Stimulated activated CD4-positive, alpha-beta T cell treated with anti-CD3 and anti-CD28 coated beads, Interleukin-1b, Interleukin-23, amount 100 ng/mL, for 4 hours (primary cell): ENCODE measurements around the gene NGEF.

ENCODE experiments used
- DNase-seq, 2 donors: peaks; one replicate each; pipeline ENCODE4 v3.0.0-alpha.2; 2020; ENCODE audit warnings: low read depth in 2 of 2

The NGEF gene

DNA sequence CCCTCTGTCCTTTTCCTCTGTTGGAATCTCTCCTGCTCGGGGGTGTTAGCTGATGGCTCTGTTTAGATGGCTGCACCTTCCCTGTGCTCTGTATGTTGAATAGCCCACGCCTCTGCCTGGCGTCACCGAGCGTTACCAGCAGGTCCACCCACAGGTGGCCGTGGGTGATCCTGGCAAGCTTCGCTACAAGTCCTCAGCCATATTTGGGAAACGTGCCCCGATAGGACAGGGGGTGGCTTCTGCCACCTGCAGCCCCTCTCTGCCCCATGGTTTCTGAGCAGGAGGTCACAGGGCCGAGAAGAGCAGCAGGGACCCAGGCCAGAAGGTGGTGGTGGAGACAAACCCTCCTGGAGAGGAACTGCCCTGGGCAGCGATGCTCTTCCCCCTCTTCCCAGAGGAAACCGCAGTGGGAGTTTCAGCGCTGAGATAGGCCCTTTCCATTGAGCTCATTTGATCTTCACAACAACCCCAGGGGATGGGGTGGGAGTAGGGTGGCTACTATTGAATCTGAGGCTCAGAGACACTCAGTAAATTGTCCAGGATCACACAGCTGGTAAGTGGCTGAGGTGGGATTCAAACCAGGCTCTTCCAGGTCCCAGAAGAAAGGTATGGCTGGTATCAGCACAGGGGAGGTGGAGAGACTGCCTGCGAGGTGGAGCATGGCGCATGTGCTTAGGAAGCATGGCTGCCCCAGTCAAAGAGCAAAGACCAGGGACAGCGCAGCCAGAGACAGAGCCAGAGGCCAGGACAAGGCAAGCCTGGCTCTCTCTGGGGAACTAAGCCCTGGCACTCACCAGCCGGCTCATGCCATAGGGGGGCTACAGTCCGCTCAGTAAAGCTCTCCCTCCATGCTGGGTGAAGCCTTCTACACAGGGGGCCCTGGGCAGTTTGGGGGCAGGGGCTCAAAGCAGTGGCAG lies 15.0 kb downstream of the NGEF start:
- DNase-seq: no peak

DNA sequence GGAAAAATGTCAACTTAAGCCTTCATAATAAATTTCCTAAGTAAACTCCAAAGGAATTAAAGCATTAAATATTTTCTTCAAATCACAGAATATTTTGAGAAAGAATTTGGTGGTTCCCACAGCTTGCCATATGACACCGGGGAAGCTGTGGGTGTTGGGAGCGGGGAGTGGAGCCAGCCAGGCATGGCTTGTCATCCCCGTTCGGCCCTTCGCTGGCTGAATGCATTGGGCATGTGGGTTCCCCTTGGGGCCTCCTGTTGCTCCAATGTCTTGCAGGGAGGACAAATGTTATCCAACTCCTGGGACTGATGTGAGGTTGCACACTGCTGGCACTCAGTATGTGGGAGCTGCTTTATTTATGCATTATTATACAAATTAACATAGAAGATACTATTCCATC lies 18.6 kb downstream of the NGEF start:
- DNase-seq: no peak

DNA sequence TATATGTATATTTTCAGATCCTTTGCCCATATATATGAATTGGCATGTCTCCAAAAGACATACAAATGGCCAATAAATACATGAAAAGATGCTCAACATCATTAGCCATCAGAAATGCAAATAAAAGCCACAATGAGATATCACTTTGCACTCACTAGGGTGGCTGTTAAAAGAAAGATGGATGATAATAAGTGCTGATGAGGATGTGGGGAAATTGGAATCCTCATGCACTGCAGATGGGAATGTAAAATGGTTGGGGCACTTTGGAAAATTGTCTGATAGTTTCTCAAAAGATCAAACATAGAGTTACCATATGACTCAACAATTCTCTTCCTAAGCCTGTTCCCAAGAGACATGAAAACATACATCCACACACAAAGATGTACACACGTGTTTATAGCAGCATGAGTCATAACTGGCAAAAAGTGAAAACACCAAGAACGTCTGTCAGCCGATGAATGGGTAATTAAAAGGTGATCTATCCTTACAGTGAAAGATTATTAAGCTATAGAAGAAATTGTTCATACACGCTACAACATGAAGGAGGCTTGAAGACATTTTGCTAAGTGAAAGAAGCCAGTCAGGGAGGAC lies 19.7 kb downstream of the NGEF start:
- no peak for DNase-seq

DNA sequence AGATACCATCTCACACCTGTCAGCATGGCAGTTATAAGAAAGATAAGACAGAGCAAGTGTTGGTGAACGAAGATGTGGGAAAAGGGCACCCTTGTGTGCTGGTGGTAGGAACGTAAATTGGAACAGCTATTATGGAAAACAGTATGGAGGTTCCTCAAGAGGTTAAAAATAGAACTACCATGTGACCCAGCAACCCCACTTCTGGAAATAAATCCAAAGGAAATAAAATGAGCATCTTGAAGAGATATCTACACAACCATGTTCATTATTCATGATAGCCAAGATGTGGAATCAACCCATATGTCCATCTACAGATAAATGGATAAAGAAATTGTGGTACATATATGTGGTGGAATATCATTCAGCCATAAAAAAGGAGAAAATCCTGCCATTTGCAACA lies 26.9 kb downstream of the NGEF start:
- DNase-seq: no peak

DNA sequence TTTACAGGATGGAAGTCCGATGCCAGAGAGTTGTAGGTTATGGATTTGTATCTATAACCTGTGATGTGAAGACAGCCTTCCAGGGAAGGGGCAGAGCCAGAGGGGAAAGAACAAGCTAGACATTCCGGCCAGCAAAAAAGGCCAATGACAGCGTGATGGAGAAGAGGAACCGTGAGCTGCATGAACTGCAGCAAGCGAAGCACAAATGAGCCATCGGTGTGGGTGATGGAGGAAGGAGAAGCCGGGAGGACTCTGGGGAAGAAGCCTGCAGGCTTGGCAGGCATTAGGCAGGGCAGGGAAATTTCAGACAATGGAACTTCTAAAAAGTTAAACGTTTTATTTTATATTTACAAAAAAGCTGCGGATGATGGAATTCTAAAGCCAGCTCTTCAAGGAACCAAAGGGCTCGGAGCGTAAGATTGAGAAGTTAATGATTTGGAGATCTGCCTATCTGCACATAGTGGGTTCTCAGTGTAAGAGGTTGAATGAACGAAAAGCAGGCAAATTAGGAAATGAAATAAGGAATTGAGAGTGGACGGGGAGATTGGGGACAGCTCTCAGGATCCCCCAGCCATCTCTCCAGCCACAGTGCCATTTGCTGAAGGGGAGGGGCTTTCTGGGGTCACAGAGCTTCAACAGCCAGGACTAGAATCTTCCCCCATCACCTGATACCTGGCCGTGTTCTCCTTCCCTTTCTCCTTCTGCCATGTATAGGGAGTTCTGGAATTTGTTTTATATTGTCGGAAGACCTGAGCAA lies 28.4 kb downstream of the NGEF start:
- no peak for DNase-seq

DNA sequence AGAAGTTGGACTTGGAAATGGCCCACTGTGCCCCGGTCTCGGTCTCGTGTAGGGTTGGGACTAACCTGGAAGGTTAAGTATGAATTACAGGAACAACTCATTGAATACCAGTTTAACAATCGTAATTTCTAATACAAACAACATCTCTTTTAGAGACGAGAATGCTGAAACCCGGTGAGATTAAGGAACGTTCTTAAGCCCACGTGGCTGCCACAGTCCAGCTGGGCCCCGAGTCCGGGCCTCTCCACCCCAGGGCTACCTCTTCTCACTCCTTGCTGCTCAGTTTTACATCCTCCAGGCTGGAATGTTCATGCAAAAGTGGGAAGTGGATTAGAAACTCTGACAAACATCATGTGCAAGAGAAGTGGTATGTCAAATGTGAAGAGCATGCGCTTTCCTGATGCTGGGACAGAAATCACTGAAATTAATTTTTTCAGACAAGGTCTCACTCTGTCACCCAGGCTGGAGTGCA lies 29.4 kb downstream of the NGEF start:
- no peak for DNase-seq

DNA sequence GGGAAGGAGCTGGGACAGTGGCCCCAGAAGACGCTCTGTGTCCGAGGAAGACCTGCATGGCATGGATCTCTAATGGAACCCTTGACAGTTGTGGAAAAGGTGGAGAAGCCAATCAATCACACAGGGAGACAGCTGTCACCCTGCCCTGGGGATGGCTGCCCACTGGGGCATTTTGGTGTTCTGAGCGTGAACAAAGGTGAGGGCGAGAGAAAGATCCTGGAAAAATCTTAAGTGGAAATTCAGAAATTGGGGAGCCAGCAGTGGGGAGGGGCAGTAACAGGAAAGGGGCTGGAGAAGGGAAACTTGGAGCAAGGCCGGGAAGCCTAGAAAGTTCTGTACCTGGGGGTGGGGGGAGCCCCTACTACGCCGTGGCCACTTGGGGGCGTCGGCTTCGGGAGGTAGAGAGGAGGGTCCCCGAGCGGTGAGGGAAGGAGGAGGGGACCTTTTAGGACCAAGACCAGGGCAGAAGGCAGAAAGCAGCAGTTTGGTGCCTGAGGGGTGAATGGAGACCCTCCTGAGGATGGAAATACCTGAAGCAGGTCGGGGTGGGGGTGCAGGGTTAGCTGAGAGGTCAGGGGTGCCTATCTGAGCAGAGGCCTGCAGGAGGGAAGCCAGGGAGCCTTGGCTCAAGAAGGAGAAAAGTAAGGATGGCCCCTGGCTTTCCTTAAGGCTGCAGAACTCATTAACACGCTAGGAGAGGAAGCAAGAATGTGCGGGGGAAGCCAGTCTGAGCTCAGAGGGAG lies 30.0 kb downstream of the NGEF start:
- DNase-seq: no peak

DNA sequence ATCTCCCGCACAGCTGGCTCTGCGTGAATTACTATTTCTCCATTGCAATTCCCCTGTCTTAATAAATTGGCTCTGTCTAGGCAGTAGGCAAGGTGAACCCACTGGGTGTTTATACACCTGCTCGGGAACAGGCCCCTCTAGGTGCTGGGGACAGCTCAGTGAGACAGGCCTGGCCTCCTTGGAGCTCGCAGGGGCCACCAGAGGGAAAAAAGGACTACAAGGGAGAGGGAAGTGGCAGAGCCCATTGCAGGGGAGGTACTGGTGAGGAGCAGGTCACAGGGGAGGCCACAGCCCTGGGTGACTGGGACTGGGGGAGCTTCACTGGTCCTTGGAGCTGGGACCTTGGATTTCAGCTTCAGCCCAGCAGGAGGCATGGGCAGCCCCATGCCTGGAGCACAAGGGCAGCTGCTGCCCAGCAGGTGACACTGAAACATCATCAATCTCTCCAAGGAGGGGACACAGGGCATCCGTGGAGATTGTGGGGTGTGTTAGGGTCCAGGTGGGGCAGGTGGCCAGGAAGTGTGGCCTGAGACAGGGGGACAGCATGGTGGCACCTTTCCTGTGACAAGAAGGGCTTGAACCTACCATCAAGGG lies 31.2 kb downstream of the NGEF start:
- DNase-seq: no peak

DNA sequence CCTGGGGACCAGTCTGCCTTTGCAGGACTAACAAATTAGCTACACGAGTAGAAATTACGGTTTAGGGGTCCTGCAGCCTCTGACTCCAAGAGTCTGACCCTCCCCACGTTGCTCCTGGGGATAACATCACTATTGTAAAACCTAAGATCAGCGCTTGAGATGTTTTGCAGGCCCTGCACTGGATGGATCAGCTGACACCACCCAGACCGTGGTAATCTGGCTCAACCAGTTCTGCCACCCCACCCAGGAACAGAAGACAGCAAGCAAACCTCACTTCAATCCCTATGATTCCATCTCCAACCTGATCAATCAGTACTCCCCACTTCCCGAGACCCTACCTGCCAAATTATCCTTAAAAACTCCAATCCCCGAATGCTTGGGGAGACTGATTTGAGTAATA lies 31.7 kb downstream of the NGEF start:
- DNase-seq: no peak

DNA sequence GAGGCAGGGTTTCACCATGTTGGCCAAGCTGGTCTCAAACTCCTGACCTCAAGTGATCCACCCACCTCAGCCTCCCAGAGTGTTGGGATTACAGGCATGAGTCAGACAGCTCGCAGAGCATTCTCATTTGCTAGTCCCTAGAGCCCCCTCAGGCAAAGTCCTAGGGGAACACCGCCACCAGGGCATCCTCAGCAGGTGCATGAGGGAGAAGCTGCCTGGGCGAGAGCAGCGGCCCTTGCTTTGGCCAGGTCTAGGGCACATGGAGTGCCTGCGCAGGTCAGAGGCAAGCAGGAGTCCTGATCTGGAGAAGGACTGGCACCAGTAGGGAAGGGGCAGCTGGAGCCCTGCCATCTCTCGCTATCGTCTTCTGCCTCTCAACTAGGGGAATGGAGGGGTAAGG lies 32.4 kb downstream of the NGEF start:
- DNase-seq: no peak

DNA sequence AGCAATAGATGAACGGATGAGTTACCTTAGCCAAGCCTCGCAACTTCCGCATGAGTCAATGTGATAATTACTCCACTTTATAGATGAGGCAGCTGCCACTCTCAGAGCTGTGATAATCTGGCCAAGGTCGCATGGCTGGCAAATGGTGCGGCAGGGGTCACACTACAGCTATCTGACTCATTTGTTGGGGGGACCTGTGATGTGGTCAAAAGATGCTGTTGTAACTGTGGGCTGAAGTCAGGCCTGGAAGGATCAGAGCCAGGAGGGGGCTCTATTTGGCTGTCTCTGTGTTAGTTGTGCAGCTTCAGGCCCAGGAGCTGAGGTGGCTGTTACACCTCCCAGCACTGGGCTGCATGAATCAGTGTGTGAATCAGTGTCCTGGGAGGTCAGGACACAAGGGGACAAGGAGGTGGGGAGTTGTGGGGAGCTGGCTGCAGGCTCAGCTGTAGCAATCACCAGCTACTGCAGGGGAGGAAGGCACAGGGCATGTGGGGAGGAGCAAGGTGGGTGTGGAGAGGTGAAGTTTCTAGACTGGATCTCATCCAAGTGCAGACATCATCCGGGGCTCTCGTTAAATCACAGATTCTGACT lies 33.1 kb downstream of the NGEF start:
- DNase-seq: no peak

DNA sequence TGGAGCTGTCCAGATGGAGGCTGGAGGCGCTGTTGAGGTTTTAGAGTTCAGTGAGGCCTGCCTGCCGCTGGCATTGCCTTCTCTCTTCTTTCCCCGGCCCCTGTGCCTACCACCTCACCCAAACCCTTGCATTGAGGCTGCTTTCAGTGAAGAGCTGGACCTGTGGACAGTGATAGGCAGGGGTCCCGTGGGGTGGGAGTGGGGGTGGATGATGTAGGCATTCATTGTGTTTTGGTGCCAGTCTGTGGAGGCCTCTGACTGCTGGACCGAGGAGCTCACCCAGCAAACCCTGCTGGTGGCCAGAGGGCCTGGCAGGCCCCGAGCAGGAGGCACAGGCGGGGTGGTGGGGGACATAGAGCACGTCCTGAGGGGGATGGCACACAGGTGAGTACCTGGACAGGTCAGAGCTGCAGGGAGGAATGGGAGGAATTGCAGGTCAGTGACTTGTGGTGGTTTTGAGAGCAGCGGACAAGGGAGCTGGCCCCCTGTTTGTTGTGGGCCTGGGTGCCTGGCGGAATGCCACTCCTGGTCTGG lies 35.6 kb downstream of the NGEF start:
- no peak for DNase-seq

DNA sequence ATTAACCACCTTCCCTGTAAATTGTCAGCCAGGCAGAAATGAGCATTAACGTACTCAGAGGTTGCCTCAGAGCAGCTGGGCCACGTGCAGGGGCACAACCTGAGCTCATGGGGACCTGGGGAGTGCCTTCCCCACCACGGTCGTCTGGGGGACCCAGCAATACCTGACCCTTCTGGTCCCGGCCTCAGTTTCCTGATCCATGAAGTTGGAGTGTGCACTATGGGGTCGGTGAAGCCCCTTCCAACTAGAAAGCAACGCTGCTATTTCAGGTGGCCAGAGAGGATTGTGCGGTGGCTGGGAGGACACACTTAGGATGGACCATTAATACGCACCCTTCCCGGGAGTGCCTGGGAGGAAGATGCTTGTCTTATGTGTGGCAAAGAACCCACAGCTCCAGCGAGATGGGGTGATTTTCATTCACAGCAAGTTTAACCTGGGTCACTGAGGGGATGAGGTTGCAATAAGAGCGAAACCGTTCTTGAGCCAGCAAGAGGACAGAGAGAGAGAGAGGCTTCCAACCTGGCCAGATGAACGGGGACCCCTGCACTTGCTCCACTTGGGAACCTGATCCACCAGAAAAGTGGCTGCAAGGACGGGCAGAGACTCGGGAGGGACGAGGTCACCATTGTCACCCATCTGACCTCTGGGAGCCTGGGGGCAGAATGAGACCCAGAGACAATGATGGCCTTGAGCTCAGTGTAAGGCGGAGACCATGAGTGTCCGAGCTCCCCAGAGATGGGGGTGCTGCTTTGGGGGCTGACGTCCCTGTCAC lies 36.2 kb downstream of the NGEF start:
- DNase-seq: no peak

DNA sequence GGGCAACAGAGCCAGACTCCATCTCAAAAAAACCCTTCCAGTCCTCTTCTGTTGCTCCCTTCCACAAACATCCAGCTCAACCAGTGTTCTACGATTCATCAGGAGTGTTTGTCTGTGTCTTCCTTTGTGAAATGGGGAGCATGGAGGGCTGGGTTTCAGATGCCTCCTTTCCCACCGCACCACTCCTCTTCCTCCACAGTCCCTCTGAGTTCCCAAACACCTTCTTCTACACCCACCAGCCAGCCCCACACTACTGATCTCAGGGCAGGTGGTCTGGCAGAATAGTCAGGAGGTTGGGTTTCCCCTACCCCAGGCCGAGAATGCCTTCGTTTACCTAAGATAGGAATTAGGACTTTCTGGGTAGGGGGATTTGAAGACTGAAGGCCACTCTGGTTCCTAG lies 36.9 kb downstream of the NGEF start:
- DNase-seq: no peak

DNA sequence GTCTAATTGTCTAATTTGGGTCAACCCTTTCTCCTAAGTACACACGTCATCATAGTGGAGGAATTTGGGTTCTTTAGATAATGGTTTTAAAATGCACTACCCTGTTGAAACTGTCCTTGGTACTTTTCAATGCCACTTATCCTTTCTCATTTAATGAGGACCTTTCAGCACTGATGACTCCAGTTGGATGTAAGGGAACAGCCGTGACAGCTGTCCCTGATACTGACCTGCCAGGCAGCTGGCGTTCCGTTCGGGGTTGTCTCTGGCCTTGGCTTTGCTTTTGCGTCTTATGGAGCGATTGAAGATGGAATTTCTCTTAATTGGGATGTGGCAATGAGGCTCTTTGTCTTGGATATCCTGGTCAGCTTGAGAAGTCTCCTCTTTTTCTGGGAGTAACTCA lies 38.7 kb downstream of the NGEF start:
- no peak for DNase-seq

DNA sequence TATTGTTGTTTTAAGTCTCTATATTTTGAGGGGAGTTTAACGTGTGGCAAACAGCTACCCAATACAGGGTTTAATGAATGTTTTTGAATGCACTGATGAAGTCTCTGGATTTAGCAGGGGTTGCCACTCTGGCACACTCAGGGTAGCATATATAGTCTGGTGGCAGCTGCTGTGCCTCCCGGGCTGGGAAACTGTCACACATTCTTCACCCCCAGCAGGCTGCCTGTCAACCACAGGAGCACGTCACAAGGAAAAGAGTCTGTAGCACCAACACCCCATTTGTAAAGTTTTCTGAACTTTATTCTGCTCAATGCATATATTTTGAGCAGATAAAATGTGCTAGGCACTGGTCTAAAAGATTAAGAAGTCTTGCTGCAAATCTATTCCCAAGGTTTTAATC lies 39.3 kb downstream of the NGEF start:
- DNase-seq: no peak

DNA sequence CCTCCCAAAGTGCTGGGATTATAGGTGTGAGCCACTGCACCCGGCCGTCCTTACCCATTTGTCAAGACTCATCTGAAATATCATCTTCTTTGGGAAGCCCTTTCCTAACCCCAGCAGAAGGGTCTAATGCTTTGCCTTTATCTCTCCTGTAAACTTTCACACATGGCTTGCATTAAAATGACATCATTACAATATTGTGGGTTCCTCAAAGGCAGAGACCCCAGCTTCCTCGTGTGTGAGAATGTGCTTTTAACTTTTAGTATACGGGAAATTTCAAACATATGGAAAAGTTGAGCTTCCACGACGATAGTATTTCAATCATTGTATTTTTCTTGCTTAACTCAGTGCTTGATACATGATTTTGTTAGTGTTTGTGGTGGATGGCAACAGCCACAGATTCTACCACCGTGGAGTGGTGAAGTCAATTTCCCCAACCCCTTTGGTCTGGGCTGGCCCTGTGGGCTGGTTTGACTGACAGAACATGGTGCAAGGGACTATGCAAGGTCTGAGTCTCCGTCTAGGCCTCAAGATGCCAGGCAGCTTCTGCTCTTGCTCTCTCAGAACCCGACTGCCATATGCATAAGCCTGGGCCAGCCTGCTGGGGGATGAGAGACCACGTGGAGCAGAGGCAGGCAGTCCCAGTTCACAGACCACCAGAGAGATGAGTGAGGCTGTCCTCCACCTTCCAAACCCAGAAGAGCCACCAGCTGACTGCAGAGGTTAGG lies 39.9 kb downstream of the NGEF start:
- no peak for DNase-seq

DNA sequence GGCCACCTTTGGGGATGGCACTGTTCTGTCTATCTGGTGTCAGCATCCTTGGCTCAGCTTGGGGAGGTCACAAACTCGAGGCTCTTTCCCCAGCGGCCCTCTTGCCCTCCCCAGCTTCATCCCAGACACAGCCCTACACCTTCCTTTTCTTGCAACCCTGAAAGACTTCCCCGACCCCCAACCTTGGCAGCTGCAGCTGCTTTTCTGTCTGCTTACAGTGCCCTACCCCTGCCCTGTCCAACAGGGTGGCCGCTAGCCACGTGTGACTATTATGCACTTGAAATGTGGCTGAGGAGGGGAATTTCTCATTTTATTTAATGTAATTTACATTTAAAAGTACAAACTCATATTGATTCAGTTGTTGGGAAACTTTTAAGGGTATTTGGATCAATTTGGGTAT lies 41.3 kb downstream of the NGEF start:
- DNase-seq: no peak

DNA sequence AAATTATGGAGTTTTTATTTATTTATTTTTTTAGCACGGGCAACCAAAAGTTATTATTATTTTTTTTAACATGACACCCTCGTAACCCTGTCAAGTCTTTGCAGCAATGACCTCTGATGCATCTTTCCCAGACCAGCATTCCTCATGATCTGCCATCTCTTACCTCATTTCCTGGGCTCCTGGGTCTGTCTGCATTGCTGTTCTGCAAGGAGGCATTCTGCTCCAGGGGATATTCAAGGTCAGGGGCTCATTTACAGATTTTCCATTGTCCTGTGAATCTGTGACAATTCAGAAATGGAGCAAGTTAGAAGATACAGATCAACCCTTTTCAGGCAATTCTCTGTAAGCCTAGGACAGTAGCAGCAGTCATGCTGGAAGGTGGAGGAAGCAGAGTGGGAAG lies 43.0 kb downstream of the NGEF start:
- no peak for DNase-seq
